HK-2 (cell line): ENCODE results near the gene ABHD16A.

Experiments
- DNase-seq: peaks from one replicate; pipeline ENCODE4 v3.0.0-alpha.2; 2018; ENCODE audit not compliant: unreplicated experiment

ABHD16A gene

DNA sequence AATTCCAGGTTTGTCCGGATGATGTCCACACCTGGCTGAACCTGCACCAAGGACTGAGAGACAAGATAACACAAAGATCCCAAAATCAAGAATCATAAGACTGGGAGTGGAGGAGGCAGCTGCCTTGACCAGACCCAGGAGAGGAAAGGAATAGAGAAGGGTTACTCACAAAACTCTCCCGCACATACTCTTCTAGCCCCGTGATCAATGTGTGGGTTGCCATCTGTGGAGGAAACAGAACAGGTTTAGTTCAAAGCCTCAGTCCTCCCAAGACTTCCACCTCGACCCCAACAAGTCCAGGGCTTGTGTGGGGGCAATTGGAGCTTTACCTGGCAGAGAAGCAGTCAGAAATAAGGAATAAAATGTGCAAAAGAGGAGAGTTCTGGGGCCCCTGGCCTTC is 61.8 kb downstream of the ABHD16A start:
- DNase-seq = no peak

DNA sequence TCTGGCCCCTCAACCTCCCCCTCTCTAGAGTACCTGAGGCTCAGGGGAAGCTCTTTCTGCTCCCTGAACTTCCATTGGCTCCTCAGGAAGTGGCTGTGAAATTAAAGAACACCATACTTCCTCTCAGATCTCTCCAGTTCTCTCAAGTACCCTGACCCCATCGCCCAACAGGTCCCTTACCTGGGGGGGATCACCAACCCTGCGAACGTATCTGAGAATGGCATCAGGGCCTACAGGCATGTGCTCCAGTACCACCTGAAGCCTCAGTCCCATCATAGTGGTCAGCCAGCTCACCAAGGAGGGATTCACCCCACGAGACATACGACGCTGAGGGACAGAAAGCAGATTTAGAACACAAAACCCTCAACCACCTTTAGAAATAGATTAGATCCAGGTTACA is 62.5 kb downstream of the ABHD16A start:
- no peak for DNase-seq

DNA sequence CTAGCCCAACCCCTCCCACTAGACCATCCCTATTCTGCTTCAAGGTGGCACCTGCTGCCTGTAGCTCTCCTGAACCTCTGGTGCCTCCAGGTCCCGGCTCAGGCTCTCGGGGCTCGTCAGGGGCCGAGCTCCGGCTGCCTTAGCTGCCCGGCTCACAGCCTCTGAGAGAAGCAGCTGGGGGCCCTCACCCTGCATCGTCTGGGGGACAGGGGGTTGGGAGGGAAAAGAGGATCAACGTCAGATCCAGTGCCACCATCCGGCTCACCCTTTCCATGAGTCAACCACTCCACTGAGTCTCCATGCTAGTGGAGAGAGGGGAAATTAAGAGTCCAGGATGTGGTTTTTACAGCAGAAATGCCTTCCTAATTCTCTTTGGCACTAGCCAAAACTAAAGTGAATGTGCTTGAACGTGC is 63.7 kb downstream of the ABHD16A start:
- DNase-seq = no peak

DNA sequence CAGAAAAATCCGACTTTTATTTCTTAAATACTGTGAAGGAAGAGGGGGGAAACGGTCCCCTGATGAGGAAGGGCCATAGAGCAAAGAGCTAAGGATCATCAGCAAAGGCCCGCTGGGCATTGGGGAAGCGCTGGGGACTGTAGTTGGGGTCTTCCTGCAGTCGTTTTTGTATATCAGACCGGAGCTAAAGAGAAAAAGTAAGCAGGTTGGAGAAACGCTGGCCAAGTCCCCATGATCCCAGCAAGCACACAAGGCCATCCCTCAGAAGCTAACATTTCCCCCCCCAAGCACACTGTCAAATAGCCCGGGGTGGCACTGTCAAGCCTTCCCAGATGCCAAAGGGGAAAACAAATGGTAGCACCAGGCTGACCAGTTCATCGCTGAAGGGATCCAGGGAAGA is 64.1 kb downstream of the ABHD16A start:
- no peak for DNase-seq
